OCI-LY1 (cell line): ENCODE results near the gene ANKMY1.

Experiments
- CTCF ChIP-seq: fragments of 200-600 bp; sonication (generic), shearing (Covaris generic); IDR thresholded peaks from 2 replicates; pipeline ENCODE4 v1.5.1; 2017; ENCODE audit warnings: mild to moderate bottlenecking, antibody characterized with exemption, low read length, moderate library complexity, mixed read lengths
- EZH2 ChIP-seq: fragments of 200-600 bp; sonication (generic), shearing (Covaris generic); IDR thresholded peaks from 2 replicates; pipeline ENCODE4 v1.8.0; 2017; ENCODE audit warnings: borderline replicate concordance, mixed run types, mild to moderate bottlenecking, antibody characterized with exemption, low read length, moderate library complexity, mixed read lengths

- no peak for TF ChIP-seq CTCF
- no peak for TF ChIP-seq EZH2
Measured at GRCh38 chr2:240457223-240458043, 100.4 kb downstream of the ANKMY1 start.
